Measurements from ENCODE around the gene GLIS1. TPM values are rescaled to one million over a fixed set of nuclear protein-coding genes. Genes with fewer than 3 reads are reported as not detected.

The GLIS1 gene
- total and polyA plus RNA-seq, 2 experiments from 2014 or later, result 0.26 to 0.31 TPM

DNA sequence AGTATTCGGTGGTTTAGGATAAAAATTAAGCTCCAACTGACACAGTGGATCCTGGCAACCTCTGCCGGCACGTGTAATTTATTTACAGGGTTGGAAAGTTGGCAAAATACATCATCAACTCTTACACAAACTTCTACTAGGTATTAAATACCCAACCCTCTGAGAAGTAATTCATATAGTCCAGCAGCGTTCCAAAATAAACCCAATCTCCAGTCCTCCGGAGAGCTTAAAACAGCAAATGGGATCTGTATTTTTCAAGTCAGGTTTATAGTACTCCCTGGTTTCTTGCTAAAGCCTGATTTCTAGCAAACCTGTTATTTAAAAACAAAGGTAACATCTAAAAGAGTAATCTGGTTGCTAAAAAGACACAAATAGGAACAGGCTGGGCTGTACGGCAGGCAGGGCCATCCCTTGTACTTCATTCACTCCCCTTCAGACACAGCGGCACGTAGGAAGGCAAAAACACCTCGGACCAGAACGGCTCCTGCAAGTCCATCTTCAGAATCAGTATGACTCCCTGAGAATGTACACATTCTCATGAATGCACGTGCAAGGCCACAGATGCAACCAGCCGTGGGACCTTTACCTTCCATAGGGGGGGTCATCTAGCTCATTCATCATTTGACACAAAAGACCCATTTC is 8.6 kb downstream of the GLIS1 start (continued):
- TF ChIP-seq, protein P1, sequence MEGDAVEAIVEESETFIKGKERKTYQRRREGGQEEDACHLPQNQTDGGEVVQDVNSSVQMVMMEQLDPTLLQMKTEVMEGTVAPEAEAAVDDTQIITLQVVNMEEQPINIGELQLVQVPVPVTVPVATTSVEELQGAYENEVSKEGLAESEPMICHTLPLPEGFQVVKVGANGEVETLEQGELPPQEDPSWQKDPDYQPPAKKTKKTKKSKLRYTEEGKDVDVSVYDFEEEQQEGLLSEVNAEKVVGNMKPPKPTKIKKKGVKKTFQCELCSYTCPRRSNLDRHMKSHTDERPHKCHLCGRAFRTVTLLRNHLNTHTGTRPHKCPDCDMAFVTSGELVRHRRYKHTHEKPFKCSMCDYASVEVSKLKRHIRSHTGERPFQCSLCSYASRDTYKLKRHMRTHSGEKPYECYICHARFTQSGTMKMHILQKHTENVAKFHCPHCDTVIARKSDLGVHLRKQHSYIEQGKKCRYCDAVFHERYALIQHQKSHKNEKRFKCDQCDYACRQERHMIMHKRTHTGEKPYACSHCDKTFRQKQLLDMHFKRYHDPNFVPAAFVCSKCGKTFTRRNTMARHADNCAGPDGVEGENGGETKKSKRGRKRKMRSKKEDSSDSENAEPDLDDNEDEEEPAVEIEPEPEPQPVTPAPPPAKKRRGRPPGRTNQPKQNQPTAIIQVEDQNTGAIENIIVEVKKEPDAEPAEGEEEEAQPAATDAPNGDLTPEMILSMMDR (conservative IDR thresholded peaks at IDR 0.05; ENCODE audit: low read depth in 2 of 2), result no peak
- no peak for TF ChIP-seq POLR2AphosphoS5 (IDR thresholded peaks at IDR 0.05; ENCODE audit: low read depth)
- TF ChIP-seq, protein P2, sequence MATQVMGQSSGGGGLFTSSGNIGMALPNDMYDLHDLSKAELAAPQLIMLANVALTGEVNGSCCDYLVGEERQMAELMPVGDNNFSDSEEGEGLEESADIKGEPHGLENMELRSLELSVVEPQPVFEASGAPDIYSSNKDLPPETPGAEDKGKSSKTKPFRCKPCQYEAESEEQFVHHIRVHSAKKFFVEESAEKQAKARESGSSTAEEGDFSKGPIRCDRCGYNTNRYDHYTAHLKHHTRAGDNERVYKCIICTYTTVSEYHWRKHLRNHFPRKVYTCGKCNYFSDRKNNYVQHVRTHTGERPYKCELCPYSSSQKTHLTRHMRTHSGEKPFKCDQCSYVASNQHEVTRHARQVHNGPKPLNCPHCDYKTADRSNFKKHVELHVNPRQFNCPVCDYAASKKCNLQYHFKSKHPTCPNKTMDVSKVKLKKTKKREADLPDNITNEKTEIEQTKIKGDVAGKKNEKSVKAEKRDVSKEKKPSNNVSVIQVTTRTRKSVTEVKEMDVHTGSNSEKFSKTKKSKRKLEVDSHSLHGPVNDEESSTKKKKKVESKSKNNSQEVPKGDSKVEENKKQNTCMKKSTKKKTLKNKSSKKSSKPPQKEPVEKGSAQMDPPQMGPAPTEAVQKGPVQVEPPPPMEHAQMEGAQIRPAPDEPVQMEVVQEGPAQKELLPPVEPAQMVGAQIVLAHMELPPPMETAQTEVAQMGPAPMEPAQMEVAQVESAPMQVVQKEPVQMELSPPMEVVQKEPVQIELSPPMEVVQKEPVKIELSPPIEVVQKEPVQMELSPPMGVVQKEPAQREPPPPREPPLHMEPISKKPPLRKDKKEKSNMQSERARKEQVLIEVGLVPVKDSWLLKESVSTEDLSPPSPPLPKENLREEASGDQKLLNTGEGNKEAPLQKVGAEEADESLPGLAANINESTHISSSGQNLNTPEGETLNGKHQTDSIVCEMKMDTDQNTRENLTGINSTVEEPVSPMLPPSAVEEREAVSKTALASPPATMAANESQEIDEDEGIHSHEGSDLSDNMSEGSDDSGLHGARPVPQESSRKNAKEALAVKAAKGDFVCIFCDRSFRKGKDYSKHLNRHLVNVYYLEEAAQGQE (IDR thresholded peaks at IDR 0.05; ENCODE audit: unreplicated experiment), result no peak
- no peak for TF ChIP-seq NANOG (IDR thresholded peaks at IDR 0.05; ENCODE audit: borderline replicate concordance)
- TF ChIP-seq ZNF331 (CRISPR knock-in tag; IDR thresholded peaks at IDR 0.05; ENCODE audit: low read depth), result no peak
- TF ChIP-seq, protein P3, sequence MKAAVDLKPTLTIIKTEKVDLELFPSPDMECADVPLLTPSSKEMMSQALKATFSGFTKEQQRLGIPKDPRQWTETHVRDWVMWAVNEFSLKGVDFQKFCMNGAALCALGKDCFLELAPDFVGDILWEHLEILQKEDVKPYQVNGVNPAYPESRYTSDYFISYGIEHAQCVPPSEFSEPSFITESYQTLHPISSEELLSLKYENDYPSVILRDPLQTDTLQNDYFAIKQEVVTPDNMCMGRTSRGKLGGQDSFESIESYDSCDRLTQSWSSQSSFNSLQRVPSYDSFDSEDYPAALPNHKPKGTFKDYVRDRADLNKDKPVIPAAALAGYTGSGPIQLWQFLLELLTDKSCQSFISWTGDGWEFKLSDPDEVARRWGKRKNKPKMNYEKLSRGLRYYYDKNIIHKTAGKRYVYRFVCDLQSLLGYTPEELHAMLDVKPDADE (IDR thresholded peaks at IDR 0.05), result no peak

DNA sequence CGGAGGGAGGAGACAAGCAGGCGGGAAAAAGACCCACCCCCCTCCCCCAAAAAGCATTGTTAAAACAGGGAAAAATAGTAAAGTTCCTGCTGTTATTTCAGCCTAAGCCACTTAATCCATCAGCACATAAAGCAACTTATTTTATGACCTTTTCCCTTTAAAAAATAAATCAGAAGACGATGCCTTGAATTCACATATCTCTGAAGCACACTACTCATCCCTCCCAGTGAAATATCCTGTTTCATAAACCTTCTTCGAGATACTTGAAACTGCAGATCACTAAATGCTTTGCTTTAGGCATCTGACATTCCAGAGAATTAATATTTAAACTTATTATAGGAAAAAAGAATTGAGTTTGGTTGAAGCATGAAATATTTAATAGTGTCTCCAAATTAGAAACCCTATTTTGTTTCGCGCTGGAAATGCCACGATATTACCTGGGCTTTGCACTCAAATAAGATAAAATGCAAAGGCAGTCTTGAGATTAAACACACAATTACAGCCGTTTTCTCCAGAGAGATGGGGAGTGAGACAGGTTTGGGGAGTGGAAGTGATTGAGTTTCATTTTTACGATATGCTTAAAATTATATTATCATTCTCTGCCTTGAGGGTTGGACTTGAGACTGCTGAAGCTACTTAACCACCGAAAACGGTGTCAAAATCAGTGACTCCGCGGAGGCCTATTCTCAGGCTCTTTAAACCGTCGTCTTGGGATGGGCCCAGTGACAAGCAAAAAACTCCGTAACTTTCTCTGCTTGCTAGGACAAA is 9.3 kb downstream of the GLIS1 start:
- Histone ChIP-seq H3K4me1 (ENCODE audit: insufficient read depth) (no peaks in the 10 kb centered on the region; the same call in 1 of the 2 replicates), H3K27ac (ENCODE audit: low read depth) (no peak overlapping the region), H3K4me2 (no peak overlapping the region), H4K20me1 (replicated peaks; ENCODE audit: insufficient read depth) (no peaks in the 10 kb centered on the region), H3K9me2 (ENCODE audit: insufficient read depth) (no peaks in the 10 kb centered on the region), H3K27me3 (ENCODE audit: insufficient read depth) (peaks cover 9% of the 10 kb centered on the region; the same call in 1 of the 2 replicates), H3K79me2 (replicated peaks; ENCODE audit: insufficient read depth) (no peaks in the 10 kb centered on the region), H3K36me3 (ENCODE audit: insufficient read depth) (no peaks in the 10 kb centered on the region), H3K4me3 (no peak overlapping the region), H3F3A (replicated peaks; ENCODE audit: low read depth) (no peaks in the 10 kb centered on the region), H2AFZ (no peak overlapping the region)
- Mint-ChIP-seq H3K9me3 (no peaks in the 10 kb centered on the region), H3K27ac (no peak overlapping the region), H3K36me3 (ENCODE audit: low read depth) (no peaks in the 10 kb centered on the region), H3K4me3 (no peak overlapping the region), H3K4me1 (peaks cover 13% of the 10 kb centered on the region), H3K27me3 (ENCODE audit: insufficient read depth, low read depth, poor library complexity) (peaks cover 11% of the 10 kb centered on the region)
- DNase-seq (ENCODE audit: low spot score) (no peak), ATAC-seq (no peak)
- no peak for TF ChIP-seq STAT1 (IDR thresholded peaks at IDR 0.05; ENCODE audit: unreplicated experiment)
- no peak for TF ChIP-seq NANOG (IDR thresholded peaks at IDR 0.05; ENCODE audit: borderline replicate concordance)
- TF ChIP-seq, protein P4, sequence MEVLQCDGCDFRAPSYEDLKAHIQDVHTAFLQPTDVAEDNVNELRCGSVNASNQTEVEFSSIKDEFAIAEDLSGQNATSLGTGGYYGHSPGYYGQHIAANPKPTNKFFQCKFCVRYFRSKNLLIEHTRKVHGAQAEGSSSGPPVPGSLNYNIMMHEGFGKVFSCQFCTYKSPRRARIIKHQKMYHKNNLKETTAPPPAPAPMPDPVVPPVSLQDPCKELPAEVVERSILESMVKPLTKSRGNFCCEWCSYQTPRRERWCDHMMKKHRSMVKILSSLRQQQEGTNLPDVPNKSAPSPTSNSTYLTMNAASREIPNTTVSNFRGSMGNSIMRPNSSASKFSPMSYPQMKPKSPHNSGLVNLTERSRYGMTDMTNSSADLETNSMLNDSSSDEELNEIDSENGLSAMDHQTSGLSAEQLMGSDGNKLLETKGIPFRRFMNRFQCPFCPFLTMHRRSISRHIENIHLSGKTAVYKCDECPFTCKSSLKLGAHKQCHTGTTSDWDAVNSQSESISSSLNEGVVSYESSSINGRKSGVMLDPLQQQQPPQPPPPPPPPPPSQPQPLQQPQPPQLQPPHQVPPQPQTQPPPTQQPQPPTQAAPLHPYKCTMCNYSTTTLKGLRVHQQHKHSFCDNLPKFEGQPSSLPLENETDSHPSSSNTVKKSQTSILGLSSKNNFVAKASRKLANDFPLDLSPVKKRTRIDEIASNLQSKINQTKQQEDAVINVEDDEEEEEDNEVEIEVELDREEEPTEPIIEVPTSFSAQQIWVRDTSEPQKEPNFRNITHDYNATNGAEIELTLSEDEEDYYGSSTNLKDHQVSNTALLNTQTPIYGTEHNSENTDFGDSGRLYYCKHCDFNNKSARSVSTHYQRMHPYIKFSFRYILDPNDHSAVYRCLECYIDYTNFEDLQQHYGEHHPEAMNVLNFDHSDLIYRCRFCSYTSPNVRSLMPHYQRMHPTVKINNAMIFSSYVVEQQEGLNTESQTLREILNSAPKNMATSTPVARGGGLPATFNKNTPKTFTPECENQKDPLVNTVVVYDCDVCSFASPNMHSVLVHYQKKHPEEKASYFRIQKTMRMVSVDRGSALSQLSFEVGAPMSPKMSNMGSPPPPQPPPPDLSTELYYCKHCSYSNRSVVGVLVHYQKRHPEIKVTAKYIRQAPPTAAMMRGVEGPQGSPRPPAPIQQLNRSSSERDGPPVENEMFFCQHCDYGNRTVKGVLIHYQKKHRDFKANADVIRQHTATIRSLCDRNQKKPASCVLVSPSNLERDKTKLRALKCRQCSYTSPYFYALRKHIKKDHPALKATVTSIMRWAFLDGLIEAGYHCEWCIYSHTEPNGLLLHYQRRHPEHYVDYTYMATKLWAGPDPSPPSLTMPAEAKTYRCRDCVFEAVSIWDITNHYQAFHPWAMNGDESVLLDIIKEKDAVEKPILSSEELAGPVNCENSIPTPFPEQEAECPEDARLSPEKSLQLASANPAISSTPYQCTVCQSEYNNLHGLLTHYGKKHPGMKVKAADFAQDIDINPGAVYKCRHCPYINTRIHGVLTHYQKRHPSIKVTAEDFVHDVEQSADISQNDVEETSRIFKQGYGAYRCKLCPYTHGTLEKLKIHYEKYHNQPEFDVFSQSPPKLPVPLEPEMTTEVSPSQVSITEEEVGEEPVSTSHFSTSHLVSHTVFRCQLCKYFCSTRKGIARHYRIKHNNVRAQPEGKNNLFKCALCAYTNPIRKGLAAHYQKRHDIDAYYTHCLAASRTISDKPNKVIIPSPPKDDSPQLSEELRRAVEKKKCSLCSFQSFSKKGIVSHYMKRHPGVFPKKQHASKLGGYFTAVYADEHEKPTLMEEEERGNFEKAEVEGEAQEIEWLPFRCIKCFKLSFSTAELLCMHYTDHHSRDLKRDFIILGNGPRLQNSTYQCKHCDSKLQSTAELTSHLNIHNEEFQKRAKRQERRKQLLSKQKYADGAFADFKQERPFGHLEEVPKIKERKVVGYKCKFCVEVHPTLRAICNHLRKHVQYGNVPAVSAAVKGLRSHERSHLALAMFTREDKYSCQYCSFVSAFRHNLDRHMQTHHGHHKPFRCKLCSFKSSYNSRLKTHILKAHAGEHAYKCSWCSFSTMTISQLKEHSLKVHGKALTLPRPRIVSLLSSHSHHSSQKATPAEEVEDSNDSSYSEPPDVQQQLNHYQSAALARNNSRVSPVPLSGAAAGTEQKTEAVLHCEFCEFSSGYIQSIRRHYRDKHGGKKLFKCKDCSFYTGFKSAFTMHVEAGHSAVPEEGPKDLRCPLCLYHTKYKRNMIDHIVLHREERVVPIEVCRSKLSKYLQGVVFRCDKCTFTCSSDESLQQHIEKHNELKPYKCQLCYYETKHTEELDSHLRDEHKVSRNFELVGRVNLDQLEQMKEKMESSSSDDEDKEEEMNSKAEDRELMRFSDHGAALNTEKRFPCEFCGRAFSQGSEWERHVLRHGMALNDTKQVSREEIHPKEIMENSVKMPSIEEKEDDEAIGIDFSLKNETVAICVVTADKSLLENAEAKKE (CRISPR knock-in tag; IDR thresholded peaks at IDR 0.05), result no peak
- no peak for TF ChIP-seq CREB1 (CRISPR knock-in tag; IDR thresholded peaks at IDR 0.05; ENCODE audit: low read depth)
- TF ChIP-seq JUNB (IDR thresholded peaks at IDR 0.05; ENCODE audit: unreplicated experiment), result no peak
- no peak for TF ChIP-seq EZH2 (IDR thresholded peaks at IDR 0.05; ENCODE audit: low read depth, unreplicated experiment)

Measured in GM23338 (cell line).